Sigmoid colon (tissue), 4 donors: ENCODE results near the gene C11orf16.

Experiments used
- POLR2AphosphoS5 ChIP-seq, 4 donors: sonication (generic); formaldehyde crosslinking; IDR thresholded peaks; one replicate each; pipeline ENCODE4 v1.6.1; 2017; ENCODE audit warnings: antibody characterized with exemption in 4 of 4
- TF ChIP-seq, protein P1 (sequence below), 4 experiments: fragments of 450-650 bp in 3 of 4; fragments of 200-600 bp in 1 of 4; IDR thresholded peaks; one replicate each; pipeline ENCODE4 v1.5.1; 2016 to 2019; ENCODE audit warnings: antibody characterized with exemption in 4 of 4, mild to moderate bottlenecking in 3 of 4, moderate library complexity in 2 of 4

DNA sequence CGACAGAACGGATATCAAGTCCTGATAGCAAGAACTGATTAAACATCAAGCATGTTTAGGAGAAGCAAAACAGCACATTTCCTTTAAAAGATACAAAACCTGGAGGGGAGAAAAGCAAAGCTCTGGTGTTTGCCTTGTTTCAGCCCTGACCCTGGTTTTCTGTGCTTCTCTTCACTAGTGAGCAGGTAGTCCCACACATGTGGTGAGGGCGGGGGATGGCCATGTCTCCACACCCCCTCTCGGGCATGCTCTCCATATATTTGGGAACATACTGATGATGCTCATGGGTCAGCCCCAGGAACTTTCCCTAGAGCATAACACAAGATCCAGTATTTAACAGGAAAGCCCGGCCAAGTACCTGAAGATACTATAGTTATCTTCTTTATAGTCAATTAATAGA, 10.1 kb downstream of the C11orf16 start:
- TF ChIP-seq, protein P1, sequence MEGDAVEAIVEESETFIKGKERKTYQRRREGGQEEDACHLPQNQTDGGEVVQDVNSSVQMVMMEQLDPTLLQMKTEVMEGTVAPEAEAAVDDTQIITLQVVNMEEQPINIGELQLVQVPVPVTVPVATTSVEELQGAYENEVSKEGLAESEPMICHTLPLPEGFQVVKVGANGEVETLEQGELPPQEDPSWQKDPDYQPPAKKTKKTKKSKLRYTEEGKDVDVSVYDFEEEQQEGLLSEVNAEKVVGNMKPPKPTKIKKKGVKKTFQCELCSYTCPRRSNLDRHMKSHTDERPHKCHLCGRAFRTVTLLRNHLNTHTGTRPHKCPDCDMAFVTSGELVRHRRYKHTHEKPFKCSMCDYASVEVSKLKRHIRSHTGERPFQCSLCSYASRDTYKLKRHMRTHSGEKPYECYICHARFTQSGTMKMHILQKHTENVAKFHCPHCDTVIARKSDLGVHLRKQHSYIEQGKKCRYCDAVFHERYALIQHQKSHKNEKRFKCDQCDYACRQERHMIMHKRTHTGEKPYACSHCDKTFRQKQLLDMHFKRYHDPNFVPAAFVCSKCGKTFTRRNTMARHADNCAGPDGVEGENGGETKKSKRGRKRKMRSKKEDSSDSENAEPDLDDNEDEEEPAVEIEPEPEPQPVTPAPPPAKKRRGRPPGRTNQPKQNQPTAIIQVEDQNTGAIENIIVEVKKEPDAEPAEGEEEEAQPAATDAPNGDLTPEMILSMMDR (IDR thresholded peaks at IDR 0.05): no peak
- TF ChIP-seq POLR2AphosphoS5 (IDR thresholded peaks at IDR 0.05): no peak
